Measurements from ENCODE around the gene RSBN1L.

GRCh38 chr7:77753173-77753572 is 56.9 kb downstream of the RSBN1L start:
- TF ChIP-seq CTCF (IDR thresholded peaks at IDR 0.05; ENCODE audit: low read depth, low read length) (no peak), POLR2A (IDR thresholded peaks at IDR 0.05; ENCODE audit: extremely low read depth, insufficient read length) (no peak), MAX (IDR thresholded peaks at IDR 0.05; ENCODE audit: low read depth, low read length) (no peak), MYC (IDR thresholded peaks at IDR 0.05; ENCODE audit: low read depth, low read length) (no peak)
